ENCODE results near the gene MAPK10. TPM values are rescaled to one million over a fixed set of nuclear protein-coding genes. Genes with fewer than 3 reads are reported as not detected.

Gene MAPK10
- total RNA-seq, 4 donors from 2014 or later, result 2.0 to 16.8 (median 4.1) TPM

- Histone ChIP-seq H3K4me3 (no peak overlapping the region), H3K4me1 (no peaks in the 10 kb centered on the region), H3K36me3 (no peaks in the 10 kb centered on the region), H3K9me3 (no peaks in the 10 kb centered on the region), H3K27me3 (no peaks in the 10 kb centered on the region), H3K27ac (no peak overlapping the region)
- DNase-seq (ENCODE audit: low spot score in 2 of 2), result no peak
- WGBS, result 87% methylated on average over 1 of the region's 1 CpG
- TF ChIP-seq POLR2A (IDR thresholded peaks at IDR 0.05), result no peak
- no peak for TF ChIP-seq EP300 (IDR thresholded peaks at IDR 0.05)
- TF ChIP-seq POLR2AphosphoS5 (IDR thresholded peaks at IDR 0.05), result no peak
- TF ChIP-seq, protein P1, sequence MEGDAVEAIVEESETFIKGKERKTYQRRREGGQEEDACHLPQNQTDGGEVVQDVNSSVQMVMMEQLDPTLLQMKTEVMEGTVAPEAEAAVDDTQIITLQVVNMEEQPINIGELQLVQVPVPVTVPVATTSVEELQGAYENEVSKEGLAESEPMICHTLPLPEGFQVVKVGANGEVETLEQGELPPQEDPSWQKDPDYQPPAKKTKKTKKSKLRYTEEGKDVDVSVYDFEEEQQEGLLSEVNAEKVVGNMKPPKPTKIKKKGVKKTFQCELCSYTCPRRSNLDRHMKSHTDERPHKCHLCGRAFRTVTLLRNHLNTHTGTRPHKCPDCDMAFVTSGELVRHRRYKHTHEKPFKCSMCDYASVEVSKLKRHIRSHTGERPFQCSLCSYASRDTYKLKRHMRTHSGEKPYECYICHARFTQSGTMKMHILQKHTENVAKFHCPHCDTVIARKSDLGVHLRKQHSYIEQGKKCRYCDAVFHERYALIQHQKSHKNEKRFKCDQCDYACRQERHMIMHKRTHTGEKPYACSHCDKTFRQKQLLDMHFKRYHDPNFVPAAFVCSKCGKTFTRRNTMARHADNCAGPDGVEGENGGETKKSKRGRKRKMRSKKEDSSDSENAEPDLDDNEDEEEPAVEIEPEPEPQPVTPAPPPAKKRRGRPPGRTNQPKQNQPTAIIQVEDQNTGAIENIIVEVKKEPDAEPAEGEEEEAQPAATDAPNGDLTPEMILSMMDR (IDR thresholded peaks at IDR 0.05), result no peak
These were observed 340.5 kb downstream of the MAPK10 start for GRCh38 chr4:86019362-86019761.

GRCh38 chr4:86015412-86016350 lies 344.2 kb downstream of the MAPK10 start:
- Histone ChIP-seq H3K36me3 (no peaks in the 10 kb centered on the region), H3K9me3 (no peaks in the 10 kb centered on the region), H3K27ac (no peak overlapping the region), H3K4me1 (no peaks in the 10 kb centered on the region), H3K4me3 (no peak overlapping the region), H3K27me3 (no peaks in the 10 kb centered on the region)
- WGBS, result 71% methylated on average over 2 of the region's 2 CpGs
- TF ChIP-seq EP300 (IDR thresholded peaks at IDR 0.05) (no peak), POLR2A (IDR thresholded peaks at IDR 0.05) (no peak), POLR2AphosphoS5 (IDR thresholded peaks at IDR 0.05) (no peak)
- TF ChIP-seq, protein P1 (IDR thresholded peaks at IDR 0.05), result no peak
- DNase-seq (ENCODE audit: low spot score in 2 of 2), result no peak

DNA sequence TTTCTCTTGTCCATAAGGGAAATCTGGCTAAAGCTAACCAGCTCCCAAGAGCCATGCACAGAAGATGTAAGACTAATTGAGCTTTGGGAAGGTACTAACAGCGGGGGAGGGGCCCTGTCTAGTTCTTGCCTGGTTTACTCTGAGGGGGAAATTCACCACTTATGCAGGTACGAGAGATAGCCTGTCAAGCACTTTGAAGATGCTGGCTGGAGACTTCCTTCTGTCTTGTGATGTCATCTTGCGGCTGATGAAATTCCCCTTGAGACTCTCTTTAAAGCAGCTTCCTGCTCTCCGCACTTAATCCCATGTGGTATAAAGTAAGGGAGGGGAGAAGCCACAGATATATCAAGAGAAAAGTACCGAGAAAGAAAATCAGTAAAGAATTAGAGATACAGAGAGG lies 345.3 kb downstream of the MAPK10 start:
- no peak overlapping the region for H3K27ac ChIP-seq
- H3K4me1 ChIP-seq, result no peaks in the 10 kb centered on the region
- TF ChIP-seq POLR2AphosphoS5 (IDR thresholded peaks at IDR 0.05), result no peak
- H3K4me3 ChIP-seq, result no peak overlapping the region
- H3K36me3 ChIP-seq, result no peaks in the 10 kb centered on the region
- no peak for DNase-seq (ENCODE audit: low spot score in 2 of 2)
- WGBS, result 59% methylated on average over 5 of the region's 5 CpGs
- H3K27me3 ChIP-seq, result no peaks in the 10 kb centered on the region
- no peaks in the 10 kb centered on the region for H3K9me3 ChIP-seq

- Histone ChIP-seq H3K27ac (no peak overlapping the region), H3K4me1 (no peaks in the 10 kb centered on the region), H3K27me3 (no peaks in the 10 kb centered on the region), H3K4me3 (no peak overlapping the region), H3K9me3 (no peaks in the 10 kb centered on the region), H3K36me3 (no peaks in the 10 kb centered on the region)
- TF ChIP-seq, protein P1 (IDR thresholded peaks at IDR 0.05), result no peak
- no peak for TF ChIP-seq POLR2AphosphoS5 (IDR thresholded peaks at IDR 0.05)
- no peak for TF ChIP-seq EP300 (IDR thresholded peaks at IDR 0.05)
- TF ChIP-seq POLR2A (IDR thresholded peaks at IDR 0.05), result no peak
- WGBS, result 75% methylated on average over 4 of the region's 4 CpGs
- no peak for DNase-seq (ENCODE audit: low spot score in 2 of 2)
These were observed 346.2 kb downstream of the MAPK10 start for GRCh38 chr4:86013621-86014020.

GRCh38 chr4:86011117-86011516 lies 348.7 kb downstream of the MAPK10 start:
- no peak overlapping the region for H3K4me3 ChIP-seq
- H3K27ac ChIP-seq, result no peak overlapping the region
- no peak for DNase-seq (ENCODE audit: low spot score in 2 of 2)
- H3K36me3 ChIP-seq, result no peaks in the 10 kb centered on the region
- H3K27me3 ChIP-seq, result no peaks in the 10 kb centered on the region
- WGBS, result 10% methylated on average over 1 of the region's 1 CpG
- no peaks in the 10 kb centered on the region for H3K4me1 ChIP-seq
- no peak for TF ChIP-seq POLR2A (IDR thresholded peaks at IDR 0.05)
- no peak for TF ChIP-seq EP300 (IDR thresholded peaks at IDR 0.05)
- TF ChIP-seq POLR2AphosphoS5 (IDR thresholded peaks at IDR 0.05), result peak in 1 of 3 donors; percentile 22
- no peaks in the 10 kb centered on the region for H3K9me3 ChIP-seq

- 94% methylated on average over 6 of the region's 6 CpGs for WGBS
- Histone ChIP-seq H3K4me3 (no peak overlapping the region), H3K36me3 (no peaks in the 10 kb centered on the region), H3K4me1 (no peaks in the 10 kb centered on the region), H3K27ac (no peak overlapping the region), H3K9me3 (no peaks in the 10 kb centered on the region), H3K27me3 (no peaks in the 10 kb centered on the region)
- TF ChIP-seq EP300 (IDR thresholded peaks at IDR 0.05), result no peak
- no peak for TF ChIP-seq POLR2A (IDR thresholded peaks at IDR 0.05)
- no peak for TF ChIP-seq POLR2AphosphoS5 (IDR thresholded peaks at IDR 0.05)
- TF ChIP-seq, protein P1 (IDR thresholded peaks at IDR 0.05), result no peak
- no peak for DNase-seq (ENCODE audit: low spot score in 2 of 2)
These were observed 352.8 kb downstream of the MAPK10 start for GRCh38 chr4:86007042-86007441.
